GM19035 (cell line): ENCODE results near the gene SYNGR3.

ENCODE experiments used
- ATAC-seq: cut with Tn5 transposase; IDR thresholded peaks from one replicate; pipeline ENCODE4 v1.9.1; 2021; ENCODE audit not compliant: unreplicated experiment

Gene SYNGR3

GRCh38 chr16:2039274-2040031, 49.7 kb downstream of the SYNGR3 start:
- ATAC-seq, result no peak

- ATAC-seq, result no peak
These were observed 50.4 kb downstream of the SYNGR3 start for GRCh38 chr16:2040041-2040786.

- no peak for ATAC-seq
These were observed 51.2 kb downstream of the SYNGR3 start for GRCh38 chr16:2040787-2041522.

GRCh38 chr16:2042171-2042985, 52.6 kb downstream of the SYNGR3 start:
- ATAC-seq, result no peak

- ATAC-seq, result no peak
These were observed 53.4 kb downstream of the SYNGR3 start for GRCh38 chr16:2042986-2043666.
